GM21619 (cell line): Measurements from ENCODE around the gene ADGRB3.
"Not testable (repeated sequence)": the region's sequence is repeated elsewhere in the genome, so short reads cannot be mapped to it uniquely, and the experiment has no call there.

Source experiments
- ATAC-seq: cut with Tn5 transposase; IDR thresholded peaks from one replicate; pipeline ENCODE4 v1.9.1; 2021; ENCODE audit not compliant: unreplicated experiment

ADGRB3 gene

GRCh38 chr6:69392745-69393144 is 757.7 kb downstream of the ADGRB3 start:
- ATAC-seq: no peak

DNA sequence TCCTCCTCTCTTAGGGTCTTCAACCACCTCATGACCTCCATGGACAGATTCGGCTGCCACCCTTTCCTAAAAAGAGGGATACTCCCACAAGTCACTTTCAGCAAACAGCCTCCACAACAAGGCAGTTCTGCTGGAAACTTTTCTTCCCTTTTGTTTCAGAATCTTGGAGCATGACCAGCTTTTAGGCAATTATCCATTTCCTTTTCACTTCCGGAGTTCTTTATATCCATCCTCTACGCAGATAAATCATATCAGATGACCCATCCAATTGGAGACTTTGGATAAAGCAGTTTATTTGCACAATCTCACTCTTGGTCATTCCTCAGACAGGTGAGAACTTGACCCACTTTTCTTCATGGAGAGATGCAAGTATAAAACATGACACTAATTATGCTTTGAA is 763.2 kb downstream of the ADGRB3 start:
- ATAC-seq: no peak

DNA sequence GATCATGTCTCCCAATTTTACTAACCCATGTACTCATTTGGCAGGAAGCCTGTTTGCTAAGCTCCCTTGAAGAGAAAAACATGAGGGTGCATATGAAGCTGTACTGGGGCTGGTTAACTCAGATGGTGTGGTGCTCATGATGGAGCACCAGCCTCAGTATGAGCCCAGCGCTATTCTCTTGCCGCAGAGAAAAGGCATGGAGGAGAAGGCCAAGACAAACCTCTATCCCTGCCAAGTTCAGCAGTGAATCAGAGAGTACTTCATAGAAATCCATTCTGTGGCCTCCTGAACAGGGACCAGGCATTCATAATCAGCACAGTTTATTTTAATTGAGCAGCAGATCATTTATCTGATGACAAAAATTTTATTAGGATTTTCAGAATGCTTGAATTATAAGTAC is 763.6 kb downstream of the ADGRB3 start:
- no peak for ATAC-seq

- no peak for ATAC-seq
These were observed 773.8 kb downstream of the ADGRB3 start for GRCh38 chr6:69408886-69409285.

- ATAC-seq: no peak
These were observed 781.7 kb downstream of the ADGRB3 start for GRCh38 chr6:69416776-69417175.

DNA sequence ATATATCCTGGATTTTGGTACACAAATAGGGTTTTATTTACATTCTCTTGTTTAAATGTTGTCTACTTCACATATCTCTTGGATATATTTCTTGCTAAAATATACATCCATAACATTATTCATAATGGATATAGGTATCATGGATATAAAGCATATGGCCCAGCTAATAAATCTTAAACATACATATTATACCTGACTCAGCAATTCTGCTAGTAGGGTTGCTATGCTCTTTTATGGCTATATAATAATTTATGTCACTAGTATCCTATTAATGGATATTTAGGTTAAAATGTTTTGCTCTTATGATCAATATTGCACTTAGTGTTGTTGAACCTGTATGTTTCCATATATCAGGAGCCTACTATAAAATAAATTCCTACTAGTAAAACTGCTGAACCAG is 786.2 kb downstream of the ADGRB3 start:
- ATAC-seq: no peak

DNA sequence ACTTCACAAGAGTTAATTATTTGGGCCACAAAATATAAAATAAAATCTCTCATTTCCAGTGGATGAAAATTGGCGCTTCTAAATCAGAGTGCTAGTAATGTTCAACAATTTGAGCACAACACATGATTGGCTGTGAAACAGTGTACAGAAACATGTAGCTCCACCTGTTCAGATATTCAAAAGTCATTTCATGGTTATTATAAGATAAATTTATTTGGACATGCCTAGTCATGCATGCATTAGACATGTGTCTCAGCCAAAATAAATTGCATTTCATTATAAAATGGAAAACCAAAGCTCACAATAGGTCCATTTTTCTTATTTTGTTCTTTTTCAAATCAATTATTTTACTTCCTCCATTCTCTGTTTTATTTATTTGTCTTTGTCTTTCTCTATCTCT is 786.9 kb downstream of the ADGRB3 start:
- no peak for ATAC-seq

DNA sequence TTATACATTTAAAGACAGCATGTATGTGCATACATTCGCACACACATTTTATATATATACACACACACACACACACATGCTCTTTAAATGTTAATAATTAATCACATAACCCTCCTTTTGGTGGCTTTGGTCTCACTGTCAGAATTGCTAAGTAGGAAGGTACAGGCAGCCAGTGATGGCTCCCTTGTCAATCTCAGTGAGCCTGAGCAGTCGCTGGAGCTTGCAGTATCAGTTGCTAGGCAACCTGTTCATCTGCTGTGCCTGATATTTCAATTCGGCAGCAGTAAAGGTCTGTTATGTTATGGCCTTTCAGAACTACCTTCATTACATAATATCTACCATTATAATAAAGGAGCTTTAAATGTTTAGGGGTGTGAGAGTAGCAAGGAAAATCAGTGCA is 787.4 kb downstream of the ADGRB3 start:
- ATAC-seq: no peak

GRCh38 chr6:69423785-69424184 is 788.7 kb downstream of the ADGRB3 start:
- no peak for ATAC-seq

GRCh38 chr6:69424581-69424980 is 789.5 kb downstream of the ADGRB3 start:
- ATAC-seq: no peak

DNA sequence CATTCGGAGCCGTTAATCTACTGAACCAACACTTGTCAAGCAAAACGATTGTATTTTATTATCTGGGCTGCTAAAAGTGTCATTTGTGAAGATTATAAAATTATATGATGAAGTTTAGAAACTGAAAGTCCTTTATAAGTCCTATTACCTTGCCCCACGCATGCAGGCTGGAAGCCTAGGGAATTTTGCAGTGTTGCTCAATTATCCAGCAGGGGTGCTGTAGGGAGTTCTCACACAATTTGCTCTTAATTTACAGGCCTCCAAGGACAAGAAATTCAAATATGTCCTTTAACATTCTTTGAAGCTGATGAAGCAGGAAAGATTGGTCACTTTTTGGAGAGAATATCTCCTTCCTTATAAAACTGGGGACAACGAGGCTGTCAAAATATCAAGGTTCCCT is 792.8 kb downstream of the ADGRB3 start:
- ATAC-seq: no peak

DNA sequence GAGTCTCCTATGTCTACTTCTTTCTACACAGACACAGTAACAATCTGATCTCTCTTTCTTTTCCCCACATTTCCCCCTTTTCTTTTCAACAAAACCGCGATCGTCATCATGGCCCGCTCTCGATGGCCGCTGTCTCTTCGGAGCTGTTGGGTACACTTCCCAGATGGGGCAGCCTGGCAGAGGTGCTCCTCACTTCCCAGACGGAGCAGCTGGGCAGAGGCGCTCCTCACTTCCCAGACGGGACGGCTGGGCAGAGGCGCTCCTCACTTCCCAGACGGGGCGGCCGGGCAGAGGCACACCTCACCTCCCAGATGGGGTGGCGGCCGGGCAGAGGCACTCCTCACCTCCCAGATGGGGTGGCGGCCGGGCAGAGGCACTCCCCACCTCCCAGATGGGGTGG is 797.1 kb downstream of the ADGRB3 start:
- not testable (repeated sequence) for ATAC-seq

DNA sequence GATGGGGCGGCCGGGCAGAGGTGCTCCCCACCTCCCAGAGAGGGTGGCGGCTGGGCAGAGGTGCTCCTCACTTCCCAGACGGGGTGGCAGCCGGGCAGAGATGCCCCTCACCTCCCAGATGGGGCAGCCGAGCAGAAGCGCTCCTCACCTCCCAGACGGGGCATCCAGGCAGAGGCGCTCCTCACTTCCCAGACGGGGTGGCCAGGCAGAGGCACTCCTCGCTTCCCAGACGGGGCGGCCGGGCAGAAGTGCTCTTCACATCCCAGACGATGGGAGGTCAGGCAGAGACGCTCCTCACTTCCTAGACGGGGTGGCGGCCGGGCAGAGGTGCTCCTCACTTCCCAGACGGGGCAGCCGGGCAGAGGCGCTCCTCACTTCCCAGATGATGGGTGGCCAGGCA is 798.0 kb downstream of the ADGRB3 start:
- ATAC-seq: not testable (repeated sequence)

- ATAC-seq: no peak
These were observed 803.0 kb downstream of the ADGRB3 start for GRCh38 chr6:69438113-69438512.
